NCI-H146 treated with DMSO at 0.1 percent for 48 hours (cell line): ENCODE measurements around the gene MAN1B1.
"Not testable (repeated sequence)": the region's sequence is repeated elsewhere in the genome, so short reads cannot be mapped to it uniquely, and the experiment has no call there.

ENCODE experiments used
- DNase-seq: peaks from one replicate; lab custom pipeline; 2025; ENCODE audit not compliant: unreplicated experiment; lab: John Stamatoyannopoulos, UW

The MAN1B1 gene

GRCh38 chr9:137052293-137052692 is 34.5 kb upstream of the MAN1B1 start:
- DNase-seq, result no peak

- no peak for DNase-seq
Measured at GRCh38 chr9:137052998-137053943, 33.5 kb upstream of the MAN1B1 start.

DNA sequence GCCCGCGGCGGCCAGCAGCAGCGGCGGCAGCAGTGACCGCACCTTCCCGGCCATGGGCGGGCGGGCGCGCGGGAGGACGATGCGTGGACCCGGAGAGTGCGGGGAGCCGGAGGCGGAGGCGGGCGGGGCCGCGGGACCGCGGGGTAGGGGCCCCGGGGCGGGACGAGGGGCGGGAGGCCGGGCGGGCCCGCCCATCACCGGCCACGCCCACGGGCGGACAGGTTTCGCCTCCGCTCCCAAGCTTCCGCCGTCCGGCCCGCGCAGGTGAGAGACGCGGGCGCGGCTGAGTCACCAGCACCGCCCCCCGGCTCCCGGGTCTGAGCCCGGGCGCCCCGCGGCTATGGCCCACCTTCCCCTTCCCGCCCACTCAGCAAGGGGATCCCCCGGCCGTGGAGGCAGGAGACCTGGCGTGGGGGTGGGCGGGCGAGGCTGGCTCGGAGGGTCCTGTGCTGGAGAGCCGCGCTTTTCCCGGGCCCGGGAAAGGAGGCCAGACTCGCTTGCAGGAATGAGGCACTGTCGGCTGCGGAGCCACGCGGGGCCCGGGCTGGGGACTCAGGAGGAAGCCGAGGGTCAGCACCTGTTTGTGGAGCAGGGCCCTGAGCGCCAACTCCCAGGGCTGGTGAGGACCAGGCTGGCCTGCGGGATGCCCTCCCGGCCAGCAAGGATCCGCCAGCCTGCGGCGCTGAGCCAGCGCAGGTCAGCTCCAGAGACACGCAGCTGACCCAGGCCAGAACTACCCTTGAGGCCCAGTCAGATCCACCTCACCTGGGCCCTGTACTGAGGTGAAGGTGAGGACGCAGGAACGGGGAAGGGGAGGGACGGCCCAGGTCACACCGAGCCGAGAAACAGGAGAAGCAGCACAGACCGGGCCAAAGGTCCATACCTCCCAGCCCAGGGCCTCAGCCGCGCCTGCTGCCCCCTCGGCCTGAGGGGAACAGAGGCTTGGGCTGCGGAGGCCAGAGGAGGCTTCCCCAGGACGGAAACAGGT is 32.5 kb upstream of the MAN1B1 start, which contains the start of gene ENTPD2:
ENTPD2 (minus strand) TSS at position 118 of the 988 bp plus-strand sequence; CDS start at position 54, 64 bp downstream.
- DNase-seq, result no peak

- no peak for DNase-seq
Measured at GRCh38 chr9:137054932-137055384, 31.8 kb upstream of the MAN1B1 start.

DNA sequence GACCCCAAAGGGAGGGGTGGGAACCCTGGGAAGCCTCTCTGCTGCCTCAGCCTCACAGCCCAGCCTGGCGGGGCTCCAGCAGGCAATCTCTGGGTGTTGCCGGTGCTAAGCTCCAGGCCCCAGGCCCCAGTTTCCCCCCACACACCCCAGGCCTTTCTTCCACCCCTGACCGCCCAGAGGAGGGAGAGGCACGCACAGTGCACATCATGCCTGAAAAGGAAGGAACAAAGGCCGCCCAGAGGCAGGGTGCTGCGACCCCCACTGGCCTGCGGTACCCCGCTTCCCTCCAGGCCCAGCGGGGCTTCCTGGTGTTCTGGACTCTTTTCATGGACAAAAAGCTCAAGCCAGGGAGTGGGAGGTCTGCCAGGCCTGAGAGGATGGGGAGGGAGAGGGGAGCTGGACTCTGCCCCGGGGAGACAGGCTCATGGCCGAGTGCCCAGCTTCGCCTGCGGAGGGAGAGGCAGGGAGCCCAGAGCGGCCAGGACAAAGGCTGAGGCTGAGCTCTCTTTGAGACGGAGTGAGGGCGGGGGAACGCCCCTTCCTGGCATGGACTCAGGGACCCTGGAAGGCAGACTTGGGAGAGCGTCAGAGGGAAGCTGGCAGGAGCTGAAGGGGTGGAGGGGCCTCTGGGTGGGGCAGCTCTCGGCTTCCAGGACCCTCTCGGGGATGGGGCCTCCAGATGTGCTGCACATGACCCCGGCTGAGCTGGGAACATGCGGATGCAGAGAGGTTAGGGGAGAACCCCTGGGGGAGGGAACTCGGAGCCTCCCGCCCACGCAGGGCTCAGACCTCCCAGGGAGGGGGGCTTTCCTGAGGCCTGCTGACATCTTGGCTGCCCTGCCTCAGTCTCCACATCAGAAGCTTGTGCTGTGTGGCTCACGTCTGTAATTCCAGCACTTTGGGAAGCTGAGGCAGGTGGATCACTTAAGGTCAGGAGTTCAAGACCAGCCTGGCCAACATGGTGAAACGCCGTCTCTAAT is 31.1 kb upstream of the MAN1B1 start:
- no peak for DNase-seq

- no peak for DNase-seq
Measured at GRCh38 chr9:137056739-137057415, 29.9 kb upstream of the MAN1B1 start.

DNA sequence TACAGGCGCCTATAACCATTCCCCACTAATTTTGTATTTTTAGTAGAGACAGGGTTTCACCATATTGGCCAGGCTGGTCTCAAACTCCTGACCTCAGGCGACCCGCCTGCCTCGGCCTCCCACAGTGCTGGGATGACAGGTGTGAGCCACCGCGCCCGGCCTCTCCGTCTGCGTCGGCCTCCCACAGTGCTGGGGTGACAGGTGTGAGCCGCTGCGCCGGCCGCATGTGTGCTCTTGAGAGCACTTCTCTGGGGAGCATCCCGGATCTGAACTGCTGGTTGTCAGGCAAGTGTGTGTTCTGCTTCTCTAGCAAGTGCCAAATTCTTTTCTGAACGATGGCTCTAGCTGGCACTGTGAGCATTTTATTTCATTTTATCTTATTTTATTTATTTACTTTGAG is 29.2 kb upstream of the MAN1B1 start:
- DNase-seq, result peak; percentile 16

DNA sequence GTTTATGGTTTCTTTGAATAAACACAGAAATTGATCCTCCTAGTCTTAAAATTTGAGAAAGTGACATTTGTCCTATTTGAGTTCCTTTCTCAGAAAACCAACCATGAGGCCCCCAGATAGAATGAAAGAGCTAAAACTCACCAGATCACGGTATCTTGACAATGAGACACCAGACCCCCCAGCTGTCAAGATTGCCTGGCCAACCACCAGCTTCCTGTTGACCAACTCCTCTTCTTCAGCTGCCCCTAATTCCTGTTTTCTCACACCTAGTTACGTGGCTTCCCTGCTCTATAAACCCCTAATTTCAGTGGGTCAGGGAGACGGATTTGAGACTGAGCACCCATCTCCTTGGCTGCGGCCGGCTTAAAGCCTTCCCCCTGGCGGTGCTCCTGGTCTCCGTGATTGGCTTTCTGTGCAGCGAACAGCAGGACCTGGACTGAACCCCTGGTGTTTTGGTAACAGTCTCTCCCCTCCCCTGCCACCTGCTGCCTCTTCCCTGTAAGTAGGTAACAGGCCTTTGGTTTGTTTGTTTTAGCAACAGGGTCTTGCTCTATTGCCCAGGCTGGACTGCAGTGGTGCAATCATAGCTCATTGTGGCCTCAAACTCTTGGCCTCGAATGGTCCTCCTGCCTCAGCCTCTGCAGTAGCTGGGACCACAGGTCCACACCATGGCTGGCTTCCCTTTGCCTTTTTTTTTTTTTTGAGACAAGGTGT is 28.1 kb upstream of the MAN1B1 start:
- DNase-seq, result peak; percentile 38

DNA sequence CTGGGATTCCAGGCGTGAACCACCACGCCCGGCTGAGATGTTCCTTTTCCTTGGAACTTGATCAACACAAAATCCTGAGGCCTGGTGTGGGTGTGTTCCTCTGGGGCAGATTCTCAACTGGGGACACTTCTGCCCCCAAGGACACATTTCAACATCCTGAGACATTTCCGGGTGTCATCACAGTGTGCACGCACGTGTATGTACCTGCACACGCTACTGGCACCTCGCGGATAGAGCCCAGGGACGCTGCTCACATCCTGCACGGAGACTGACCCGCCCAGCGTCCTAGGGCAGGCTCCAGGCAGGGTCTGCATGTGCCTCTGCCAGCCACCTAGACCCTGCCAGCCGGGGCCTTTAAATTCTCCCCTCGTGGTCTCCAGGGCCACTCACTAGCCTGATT is 24.4 kb upstream of the MAN1B1 start:
- no peak for DNase-seq

- DNase-seq, result not testable (repeated sequence)
Measured at GRCh38 chr9:137062798-137063197, 24.0 kb upstream of the MAN1B1 start.

- no peak for DNase-seq
Measured at GRCh38 chr9:137063311-137064026, 23.3 kb upstream of the MAN1B1 start.

- DNase-seq, result peak; percentile 6
Measured at GRCh38 chr9:137064027-137064879, 22.5 kb upstream of the MAN1B1 start.

DNA sequence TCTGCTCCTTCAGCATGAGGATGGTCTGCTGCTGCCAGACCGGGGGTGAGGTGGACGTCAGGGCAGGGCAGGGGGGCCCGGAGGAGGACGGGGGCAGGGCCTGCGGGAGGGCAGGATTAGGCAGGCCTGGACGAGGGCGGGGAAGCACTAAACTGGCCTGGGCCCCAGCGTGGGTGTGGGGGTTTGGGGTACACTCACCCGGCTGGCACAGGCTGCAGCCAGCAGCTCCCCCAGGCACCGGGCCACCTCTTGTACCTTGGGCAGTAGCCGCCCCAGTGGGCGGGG is 22.0 kb upstream of the MAN1B1 start:
- no peak for DNase-seq

- no peak for DNase-seq
Measured at GRCh38 chr9:137065336-137065967, 21.3 kb upstream of the MAN1B1 start.

- DNase-seq, result no peak
Measured at GRCh38 chr9:137066096-137066861, 20.5 kb upstream of the MAN1B1 start.

- peak; percentile 15 for DNase-seq
Measured at GRCh38 chr9:137067860-137068538, 18.8 kb upstream of the MAN1B1 start.
